CD4-positive, alpha-beta T cell treated with Interleukin-4 for 1 hour (primary cell): ENCODE results near the gene ZSCAN10.

Experiments
- DNase-seq, 2 donors: peaks; one replicate each; pipeline ENCODE4 v3.0.0-alpha.2; 2020 to 2022

Gene ZSCAN10

DNA sequence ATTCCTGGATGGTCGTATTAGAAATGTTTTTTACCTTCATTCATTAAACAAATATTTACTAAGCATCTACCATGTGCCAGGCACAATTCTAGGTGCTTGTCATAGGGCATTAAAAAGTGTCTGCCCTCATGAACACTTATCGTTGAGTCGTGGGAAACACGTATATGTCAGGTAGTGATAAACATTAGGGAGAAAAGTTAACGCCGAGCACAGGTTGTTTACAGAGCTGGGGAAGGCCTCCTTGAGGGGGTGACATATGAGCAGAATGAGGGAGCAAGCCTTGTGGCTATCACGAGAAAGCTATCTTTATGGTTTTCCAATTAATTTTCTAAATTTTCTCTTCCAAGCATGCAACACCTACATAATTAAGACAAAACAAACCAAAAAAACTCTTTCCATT, 34.8 kb upstream of the ZSCAN10 start:
- DNase-seq: no peak

DNA sequence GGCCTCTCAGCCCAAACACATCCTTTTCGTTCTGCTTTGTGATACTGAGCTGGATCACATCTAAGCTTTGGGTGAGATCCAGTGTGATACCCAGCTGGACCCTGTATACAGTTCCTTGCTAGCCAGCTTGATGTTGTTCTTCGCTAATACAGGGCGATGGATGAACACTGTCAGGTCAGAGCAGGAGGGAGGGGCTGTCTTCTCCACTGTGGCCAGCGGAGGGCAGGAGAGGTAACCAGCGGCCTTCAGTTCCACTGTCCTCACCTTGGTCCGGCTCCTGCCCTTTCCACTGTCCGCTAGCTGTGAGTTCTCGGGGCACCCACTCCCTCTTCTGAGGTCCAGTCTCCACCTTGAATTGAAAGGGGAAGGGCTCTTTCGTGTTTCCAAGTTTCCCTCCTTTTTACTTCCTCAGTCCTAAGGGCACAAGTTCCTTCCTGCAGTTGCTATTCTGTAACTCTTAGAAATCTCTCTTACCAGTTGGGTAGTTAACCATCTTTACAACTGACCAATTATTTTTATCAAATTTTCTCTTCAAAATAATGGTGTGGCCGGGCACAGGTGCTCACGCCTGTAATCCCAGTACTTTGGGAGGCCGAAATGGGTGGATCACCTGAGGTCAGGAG, 32.8 kb upstream of the ZSCAN10 start:
- peak; percentile 46 to 47 for DNase-seq

DNA sequence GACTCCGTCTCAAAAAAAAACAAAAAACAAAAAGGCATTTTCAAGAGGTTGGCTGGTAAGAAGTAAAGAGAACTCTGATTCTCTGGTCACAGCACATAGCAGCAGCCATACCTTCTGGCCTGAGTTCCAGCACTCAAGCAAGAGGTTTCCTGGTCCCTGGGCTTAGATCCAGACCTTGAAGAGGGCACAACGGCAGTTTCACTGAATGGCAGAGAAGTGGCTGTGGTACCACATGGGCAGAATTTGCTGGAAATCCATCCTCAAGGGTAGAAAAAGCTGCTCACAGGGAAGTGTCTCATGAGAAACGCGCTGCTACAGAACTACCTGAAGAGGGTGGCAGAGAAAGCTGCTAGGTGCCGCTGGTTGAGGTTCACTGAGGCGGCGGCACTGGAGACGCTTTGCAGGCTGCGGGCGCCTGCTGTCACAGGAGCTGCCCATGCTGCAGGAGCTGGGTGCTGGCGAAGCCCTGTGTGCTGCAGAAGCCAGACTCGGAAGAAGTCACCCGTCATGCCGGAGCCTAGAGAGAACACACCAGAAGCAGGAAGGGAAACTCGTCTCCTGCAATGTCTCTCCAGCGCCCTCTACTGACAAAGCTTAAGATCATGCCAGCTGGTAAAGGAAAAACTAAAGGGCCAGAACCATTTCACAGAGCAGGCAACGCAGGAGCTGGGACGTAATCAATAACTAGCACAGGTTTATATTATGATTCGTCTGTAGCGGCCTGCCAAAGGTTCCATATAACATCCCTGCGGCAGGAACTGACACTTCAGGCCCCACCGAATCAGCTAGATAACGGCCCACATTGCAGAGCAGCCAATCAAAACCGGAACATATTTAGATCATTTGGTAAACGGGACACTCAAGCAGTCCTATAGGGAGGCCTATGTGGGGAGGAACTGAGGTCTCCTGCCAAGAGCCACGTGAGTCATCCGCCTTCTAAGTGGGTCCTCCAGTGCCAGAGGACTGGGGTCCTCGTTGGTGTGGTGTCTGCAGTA, 30.3 kb upstream of the ZSCAN10 start:
- DNase-seq: peak; percentile 89 to 92

DNA sequence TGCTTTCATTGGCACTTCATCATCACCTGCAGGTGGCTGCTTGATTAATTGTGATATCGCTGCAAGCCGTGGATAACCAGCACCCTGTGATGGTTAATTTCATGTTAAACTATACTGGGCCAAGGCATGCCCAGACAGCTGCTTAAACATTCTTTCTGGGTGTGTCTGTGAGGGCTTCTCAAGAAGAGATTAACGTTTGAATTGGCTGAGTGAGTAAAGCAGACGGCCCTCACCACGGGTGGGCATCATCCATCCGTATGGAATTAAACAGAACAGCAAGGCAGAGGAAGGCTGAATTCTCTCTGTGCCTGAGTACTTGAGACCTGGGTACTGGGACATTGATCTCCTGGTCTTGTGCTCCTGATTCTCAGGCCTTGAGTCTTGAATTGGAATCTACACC, 28.7 kb upstream of the ZSCAN10 start:
- no peak for DNase-seq

DNA sequence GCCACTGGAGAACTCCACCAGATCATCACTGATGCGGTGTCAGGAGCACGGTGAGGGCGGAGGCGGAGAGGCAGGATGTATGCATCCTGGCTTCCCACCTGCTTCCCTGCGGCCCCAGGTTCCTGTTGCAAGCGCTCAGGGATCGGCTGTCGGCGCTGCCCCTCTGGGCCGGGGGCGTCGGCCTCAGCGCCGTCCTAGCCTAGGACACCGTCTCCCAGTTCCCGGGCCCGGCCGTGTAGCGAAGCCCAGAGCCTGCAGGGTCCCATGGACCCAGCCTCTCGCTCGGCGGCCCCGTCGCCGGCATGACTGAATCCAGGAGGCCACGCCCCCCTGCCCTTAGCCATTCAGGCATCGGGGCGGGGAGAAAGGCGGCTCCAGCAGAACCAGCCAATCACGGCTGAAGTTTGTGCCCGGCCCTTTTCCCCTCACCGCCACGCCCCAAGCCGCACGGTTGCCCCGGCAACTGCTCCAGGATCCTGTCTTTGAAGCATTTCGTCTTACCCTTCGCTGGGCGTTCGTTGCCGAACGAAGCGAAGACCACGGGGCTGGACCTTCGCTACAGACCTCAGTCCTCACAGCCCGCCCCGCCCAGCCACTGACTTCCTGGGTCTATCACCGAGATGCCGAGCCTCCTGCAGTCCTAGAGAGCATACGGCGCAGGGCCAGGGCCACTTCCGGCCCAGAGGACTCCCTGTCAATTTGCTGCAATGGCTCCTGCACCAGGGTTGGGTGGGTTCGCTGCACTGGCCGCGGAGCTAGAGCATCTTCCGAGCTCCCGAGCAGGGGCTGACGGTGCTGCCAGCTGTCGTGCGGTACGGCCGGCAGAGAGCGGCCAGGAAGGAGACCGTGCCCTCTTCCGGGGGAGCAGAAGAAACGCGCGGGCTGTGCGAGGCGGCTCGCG, 25.1 kb upstream of the ZSCAN10 start:
- peak; percentile 95 to 96 for DNase-seq

DNA sequence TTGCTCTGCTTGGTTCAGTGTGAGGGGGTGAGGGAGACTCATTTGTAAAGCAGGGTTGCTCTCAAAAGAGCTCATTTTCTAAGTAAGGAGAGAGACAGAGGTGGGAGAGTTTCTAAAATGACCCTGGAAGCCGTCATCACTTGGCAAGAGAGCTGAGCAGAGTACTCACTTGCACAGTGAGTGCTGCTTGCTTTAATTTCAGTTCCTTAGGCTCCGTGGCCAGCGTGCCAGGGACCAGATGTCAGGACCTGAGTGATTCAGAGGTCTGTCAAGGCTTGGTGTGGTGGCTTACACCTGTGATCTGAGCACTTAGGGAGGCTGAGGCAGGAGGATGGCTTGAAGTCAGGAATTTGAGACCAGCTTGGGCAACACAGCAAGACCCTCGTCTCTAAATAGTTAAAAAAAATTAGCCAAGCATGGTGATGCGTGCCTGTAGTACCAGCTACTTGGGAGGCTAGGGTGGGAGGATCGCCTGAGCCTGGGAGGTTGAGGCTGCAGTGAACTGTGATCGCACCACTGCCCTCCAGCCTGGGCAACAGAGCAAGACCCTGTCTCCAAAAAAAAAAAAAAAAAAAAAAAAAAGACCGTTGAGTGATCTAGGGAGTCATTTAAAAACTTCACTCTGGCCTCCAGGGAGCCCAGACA, 24.0 kb upstream of the ZSCAN10 start:
- DNase-seq: no peak

DNA sequence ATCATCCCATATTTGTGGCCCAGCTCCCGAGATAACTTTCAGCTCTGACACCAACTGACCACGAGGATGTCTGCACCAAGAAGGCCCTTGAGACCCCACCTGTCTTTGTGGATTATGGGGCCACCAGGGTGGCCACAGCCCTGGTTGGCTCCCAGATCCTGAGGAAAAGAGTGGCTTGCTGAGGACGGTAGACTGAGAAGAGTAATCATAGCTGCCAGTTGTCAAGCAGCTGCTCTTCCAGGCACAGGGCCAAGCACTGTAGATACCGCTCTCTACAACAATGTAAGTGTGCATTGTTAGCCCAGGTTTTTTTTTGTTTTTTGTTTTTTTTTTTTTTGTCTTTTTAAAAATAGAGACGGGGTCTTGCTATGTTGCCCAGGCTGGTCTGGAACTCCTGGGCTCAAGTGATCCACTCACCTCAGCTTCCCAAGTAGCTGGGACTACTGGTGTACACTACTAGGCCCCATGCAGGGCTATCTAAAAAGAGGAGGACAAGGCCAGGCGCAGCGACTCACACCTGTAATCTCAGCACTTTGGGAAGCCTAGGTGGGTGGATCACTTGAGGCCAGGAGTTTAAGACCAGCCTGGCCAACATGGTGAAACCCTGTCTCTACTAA, 22.9 kb upstream of the ZSCAN10 start:
- DNase-seq: no peak

DNA sequence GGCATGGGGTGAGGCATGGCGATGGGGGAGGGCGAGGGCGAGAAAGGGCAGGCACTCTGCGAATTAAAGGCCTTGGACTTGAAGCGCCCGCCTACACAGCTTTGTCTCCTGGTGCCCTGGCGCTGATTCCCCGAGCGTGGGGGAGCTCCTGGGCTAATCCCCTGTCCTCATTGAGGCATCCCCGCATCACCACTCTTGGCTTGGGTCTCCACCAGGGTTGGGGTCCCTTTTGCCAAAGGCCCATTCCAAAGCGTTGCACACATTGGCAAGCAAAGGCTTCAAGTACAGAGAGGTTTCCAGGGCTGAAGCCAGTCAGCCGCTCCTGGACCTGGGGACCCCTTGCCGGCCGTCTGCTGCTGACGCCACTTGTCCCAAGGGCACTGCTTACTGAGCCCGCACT, 21.3 kb upstream of the ZSCAN10 start:
- no peak for DNase-seq

DNA sequence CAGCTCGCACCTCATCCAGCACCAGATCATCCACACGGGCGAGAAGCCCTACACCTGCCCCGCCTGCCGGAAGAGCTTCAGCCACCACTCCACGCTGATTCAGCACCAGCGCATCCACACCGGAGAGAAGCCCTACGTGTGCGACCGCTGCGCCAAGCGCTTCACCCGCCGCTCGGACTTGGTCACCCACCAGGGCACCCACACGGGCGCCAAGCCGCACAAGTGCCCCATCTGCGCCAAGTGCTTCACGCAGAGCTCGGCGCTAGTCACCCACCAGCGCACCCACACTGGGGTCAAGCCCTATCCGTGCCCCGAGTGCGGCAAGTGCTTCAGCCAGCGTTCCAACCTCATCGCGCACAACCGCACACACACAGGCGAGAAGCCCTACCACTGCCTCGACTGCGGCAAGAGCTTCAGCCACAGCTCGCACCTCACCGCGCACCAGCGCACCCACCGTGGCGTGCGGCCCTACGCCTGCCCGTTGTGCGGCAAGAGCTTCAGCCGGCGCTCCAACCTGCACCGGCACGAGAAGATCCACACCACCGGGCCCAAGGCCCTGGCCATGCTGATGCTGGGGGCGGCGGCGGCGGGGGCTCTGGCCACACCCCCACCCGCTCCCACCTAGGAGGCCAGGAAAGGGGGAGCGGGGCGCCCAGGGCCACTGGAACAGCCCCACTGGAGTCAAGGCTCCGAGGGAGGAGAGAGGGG, 20.8 kb upstream of the ZSCAN10 start:
- no peak for DNase-seq

DNA sequence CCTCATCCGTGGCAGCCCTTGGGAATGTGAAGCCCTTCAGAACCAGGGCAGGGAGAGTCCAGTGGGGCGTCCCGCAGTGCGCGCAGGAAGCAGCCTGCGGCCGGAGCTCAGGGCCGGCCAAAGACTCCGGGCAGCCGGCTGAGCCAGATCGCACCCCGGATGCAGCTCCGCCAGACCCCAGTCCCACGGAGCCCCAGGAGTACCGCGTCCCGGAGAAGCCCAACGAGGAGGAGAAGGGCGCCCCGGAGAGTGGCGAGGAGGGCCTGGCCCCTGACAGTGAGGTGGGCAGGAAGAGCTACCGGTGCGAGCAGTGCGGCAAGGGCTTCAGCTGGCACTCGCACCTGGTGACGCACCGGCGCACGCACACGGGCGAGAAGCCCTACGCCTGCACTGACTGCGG, 20.2 kb upstream of the ZSCAN10 start:
- no peak for DNase-seq

DNA sequence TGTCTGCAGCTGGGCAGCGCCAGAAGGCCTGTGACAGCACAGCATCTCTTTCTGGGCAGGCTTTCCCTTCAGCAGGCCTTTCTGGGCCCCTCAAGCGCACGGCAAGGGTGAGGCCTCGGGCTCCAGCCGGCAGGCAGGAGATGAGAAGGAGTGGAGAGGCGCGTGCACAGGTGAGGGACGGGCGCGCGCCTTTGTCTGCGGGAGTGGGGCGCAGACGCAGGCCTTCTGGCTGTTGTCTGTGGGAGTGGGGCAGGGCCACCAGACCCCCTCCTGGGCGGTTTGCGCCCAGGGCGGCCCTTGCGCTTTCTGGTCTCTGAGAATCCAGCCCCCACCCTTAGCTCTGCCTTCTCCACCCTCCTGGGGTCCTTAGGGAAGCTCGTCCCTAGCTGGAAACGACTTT, 19.8 kb upstream of the ZSCAN10 start:
- no peak for DNase-seq

DNA sequence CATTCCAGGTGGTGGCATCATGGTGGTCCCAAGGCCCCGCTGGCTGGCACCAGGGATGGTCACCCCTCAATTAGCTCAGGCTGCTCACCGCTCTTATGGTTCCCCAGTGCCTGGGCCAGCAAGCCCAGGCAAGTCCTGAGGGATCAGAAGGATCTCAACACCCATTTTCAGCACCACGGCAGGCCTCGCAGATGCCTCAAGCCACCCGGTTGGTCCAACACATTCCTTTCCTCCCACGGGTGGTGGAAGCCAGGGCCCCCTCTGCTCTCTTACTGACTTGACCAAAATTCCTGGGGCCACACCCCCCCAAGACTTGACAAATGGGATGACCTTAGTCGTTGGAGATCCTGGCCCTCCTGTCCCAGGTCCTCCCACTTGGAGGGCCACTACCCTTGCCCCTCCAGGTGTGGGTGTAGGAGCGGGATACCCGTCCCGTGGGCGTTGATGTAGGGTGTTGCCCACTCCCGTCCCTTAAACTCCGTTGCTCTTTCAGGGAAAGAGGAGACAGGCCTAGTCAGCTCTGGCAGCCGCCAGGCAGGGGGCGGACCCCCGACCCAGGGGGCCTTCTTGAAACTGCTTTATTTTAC, 19.2 kb upstream of the ZSCAN10 start:
- DNase-seq: no peak

DNA sequence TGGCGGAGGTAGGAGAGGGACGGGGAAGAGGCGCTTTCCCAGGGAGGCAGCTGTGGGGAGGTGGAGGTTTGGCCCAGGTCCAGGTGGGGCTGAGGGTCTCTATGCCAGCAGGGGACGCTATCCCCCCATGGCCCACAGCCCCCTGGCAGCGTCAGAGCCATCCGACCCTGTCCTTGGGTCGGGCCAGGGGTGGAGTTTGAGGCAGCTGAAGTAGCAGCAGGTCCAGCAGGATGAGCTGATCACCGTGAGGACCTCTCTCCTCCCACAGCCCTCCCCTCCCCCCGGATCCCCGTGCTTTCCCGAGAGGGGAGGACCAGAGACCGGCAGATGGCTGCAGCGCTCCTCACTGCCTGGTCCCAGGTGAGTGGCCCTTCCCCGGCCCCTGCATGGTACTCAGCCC, 16.5 kb upstream of the ZSCAN10 start:
- DNase-seq: no peak

DNA sequence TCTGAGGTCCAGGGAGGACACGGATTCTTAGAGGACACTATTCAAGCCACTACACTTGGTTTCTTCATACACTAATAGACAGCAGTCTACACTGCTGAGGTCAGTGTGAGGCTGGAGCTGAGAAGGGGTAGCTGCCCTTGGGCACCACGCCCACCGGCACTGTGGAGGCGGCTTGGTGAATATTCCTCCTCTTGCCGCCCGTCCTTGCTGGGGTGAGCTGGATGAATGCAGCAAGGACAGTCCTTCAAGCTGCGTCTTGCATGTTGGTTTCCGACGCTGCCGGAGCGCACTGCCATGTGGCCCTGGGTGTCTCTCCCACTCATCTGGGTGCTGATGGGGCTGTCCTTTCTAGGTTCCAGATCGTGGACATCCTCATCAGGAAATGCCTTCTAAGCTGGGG, 15.9 kb upstream of the ZSCAN10 start:
- no peak for DNase-seq

DNA sequence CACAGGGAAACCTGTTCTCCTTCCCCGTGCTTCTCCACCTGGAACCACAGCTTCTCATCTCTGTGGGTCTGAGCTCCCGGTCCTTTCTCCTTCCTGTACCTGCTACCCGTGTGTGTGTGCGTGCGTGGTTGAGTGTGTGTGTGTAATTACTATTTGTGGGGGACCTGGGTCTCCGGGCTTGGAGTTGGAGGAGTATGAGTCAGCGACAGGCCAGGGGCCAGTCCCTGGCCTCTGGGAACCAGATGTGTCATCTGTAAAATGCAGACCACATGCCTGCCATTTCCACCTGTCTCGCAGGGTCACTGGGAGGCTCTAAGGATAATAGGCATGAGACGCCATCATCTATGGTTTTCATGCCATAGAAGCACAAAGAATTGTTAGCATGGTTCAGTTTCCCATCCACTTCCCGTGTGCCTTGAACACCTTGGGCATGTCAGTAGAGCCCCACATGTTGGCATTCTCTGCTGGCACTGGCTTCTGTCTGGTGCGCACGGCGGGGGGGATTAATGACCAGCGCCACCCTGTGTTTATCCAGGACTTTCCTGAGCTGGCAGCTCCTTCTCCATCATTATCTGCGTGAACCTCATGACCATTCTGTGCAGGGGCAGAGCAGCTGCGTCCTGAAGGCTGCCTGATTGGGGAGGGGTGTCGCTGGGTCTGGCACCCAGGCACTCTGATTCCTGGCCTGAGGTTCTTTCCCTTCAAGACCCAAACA, 14.8 kb upstream of the ZSCAN10 start:
- no peak for DNase-seq

DNA sequence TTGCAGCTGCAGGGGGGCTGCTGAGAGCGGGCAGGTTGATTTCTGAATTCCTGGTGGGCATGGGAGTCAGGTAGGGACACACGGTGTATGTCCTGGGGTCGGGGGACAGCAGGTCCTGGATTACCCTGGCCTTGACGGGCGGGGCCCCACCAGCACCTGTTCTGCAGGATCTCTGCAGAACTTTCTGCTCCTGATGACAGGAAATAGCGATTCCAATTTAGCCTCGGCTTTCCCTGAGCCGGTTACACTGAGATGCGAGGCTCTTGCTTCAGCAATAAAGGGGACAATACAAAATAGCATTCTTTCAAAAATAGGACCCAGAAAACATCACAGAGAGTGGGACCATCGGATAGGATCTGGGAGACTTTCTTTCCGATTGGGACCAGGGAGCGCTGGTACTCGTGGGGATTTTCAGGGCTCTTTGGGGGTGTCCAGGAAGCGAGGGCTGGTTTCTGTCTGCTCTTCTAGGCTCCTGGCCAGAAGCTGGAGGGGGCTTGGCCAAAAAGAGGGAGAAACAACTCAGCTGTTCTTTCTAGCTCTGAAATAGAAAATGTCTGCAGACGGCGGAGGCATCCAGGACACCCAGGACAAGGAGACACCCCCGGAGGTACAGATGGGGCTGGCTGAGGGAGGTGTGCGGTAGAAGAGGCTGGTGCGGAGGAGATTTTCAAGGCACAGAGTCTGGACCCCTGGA, 13.9 kb upstream of the ZSCAN10 start:
- DNase-seq: no peak

DNA sequence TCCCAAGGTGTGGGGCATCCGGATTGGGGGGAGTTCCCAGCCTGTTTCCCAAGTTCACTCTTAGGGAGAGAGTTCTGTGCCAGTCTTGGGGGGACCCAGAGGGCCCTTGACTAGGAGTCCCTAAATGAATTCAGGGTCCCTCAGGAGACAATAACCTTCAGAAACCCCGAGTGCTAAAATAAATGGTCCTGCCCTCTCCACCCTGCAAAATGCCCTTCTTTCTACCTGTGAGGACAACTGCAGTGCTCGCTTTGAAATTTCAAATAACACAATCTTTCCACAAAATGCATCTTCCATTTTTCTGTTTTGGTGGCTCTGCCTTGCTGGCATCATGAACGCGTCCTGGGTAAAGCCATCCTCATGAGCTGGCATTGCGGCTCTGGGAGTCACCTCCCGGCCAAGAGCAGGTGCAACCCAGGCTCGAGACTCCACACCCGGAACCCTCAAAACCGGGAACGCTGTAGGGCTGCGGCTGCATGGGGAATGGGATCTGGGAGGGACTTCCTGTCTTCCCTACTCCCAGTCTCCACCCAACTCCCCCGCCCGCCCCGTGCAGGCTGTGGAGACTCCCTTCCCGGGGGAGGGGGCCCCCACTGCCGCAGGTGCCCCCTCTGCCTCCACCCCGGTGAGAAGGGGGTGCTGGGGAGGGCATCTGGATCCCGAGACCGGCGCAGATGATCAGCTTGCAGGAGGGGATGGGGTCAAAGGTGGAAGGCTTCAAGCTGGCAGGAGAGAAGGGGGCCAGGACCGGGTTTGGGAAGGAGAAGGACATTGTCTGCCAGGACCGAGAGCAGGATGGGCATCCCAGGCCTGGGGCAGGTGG, 13.2 kb upstream of the ZSCAN10 start, which contains the start of gene ZNF205:
ZNF205 (plus strand) TSS at position 529 of the 823 bp plus-strand sequence. CDS start 845 bp downstream, outside the sequence.
- no peak for DNase-seq

DNA sequence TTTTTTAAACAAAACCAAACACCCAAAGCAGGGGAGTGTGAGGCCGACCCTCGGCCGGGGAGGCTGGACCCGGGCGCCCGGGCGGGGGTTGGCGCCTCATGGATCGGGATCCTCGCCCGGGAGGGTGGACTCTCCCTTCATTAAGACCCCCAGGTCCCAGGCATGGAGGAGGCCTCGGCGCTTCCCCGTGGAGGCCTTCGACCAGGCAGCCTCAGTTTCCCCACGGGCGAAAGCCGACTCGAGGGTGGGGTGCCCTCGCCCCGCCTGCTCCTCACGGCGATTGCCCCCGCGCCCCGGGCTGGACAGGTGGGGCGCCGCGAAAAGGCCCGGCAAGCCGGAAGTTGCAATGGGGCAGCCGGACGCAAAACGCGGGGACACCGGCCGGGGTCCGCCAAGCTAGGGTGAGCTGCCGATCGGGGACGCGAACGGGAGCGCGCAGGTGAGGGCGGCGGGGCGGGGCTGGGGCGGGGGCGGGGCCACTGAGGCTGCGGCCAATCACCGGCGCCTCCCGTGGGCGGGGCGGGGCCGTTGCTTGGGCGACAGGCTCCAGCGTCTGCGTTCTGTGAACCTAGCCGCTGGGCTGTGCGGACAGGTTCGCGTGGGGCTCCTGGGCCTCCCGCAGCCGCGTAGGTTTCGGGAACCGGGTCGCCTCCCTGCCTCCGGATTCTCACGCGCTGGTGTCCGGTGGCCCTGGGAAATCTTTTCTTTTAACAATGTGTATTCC, 7.3 kb upstream of the ZSCAN10 start:
- peak; percentile 93 to 94 for DNase-seq
